HG02970 (cell line): ENCODE results near the gene HID1.
"Not testable (repeated sequence)": the region's sequence is repeated elsewhere in the genome, so short reads cannot be mapped to it uniquely, and the experiment has no call there.

Source experiments
- ATAC-seq: cut with Tn5 transposase; IDR thresholded peaks from one replicate; pipeline ENCODE4 v1.9.1; 2021; ENCODE audit warnings: mild to moderate bottlenecking, moderate library complexity, moderate number of reproducible peaks; ENCODE audit not compliant: unreplicated experiment, low FRiP score

Gene HID1

DNA sequence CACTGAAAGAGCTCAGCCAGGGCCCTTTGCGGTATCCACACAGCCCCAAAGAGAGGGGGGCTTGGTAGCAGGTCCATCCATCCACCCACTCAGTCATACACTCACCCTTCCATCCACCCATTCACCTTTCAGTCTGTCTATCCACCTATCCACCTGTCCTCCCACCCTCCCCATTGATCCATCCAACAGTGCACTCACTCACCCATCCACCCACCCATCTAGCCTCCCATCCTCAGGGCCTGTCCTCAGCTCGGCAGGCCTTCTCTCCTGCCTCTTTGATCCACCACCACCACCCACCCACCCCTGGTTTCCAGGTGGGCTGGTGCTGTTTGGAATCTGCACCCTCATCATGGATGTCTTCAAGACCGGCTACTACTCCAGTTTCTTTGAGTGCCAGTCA, 47.3 kb downstream of the HID1 start:
- no peak for ATAC-seq

DNA sequence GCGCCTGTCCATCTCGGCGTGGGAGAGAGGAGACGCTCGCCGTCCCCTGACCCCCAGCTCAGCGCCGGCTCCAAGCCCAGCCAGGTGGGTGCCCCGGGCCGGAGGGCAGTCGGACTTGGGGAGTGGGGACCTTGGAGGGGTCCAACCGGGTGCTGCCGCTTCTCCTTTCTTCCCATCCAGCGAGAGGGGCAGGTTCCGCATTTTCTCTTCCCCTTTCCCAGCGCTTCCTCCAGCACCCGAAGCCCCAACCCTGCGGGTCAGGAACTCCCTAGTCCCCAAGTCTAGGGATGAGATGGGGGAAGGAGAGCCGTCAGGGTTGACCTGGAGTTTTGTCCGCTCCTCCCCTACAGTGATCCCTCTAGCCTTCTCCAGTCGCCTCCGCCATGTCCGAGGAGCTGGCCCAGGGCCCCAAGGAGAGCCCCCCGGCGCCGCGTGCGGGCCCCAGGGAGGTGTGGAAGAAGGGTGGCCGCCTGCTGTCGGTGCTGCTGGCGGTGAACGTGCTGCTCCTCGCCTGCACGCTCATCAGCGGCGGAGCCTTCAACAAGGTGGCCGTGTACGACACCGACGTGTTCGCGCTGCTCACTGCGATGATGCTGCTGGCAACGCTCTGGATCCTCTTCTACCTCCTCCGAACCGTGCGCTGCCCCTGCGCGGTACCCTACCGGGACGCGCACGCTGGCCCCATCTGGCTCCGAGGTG, 48.2 kb downstream of the HID1 start, which contains the start of gene OTOP2:
OTOP2 (plus strand) TSS at position 24 of the 699 bp plus-strand sequence; CDS start at position 384, 360 bp downstream.
- ATAC-seq = no peak

DNA sequence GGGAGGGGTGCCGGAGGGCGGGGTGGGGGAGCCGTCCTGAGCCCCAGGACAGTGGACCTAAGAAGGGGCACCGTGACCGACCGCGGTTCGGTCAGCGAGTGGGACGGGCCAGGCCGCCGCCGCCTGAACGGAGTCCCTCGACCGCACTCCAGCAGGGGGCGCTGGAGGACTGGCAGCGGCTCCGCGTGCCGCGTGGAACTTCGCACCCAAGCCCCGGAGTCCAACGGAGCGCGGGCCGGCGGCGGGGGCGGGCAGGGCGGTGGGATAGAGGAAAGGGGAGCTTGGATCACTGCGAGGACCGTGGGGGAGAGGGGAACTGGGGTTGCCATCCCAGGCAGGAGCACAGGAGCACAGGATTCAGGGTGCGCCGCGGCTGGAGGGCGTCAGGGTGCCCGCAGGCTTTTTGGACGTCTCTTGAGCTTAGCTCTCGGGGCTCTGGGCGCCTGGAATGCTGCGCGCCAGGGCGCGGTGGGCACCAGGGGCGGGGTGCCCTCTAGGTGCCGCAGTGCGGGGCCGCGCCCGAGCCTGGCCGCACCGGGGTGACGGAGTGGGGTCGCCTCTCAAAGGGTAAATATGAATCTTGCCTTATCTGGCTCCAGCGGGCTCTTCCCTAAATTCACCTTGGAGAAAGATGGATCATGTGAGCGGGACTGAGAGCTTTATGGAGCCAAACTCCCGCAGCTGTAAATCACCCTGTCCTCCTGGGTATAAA, 48.9 kb downstream of the HID1 start:
- no peak for ATAC-seq

DNA sequence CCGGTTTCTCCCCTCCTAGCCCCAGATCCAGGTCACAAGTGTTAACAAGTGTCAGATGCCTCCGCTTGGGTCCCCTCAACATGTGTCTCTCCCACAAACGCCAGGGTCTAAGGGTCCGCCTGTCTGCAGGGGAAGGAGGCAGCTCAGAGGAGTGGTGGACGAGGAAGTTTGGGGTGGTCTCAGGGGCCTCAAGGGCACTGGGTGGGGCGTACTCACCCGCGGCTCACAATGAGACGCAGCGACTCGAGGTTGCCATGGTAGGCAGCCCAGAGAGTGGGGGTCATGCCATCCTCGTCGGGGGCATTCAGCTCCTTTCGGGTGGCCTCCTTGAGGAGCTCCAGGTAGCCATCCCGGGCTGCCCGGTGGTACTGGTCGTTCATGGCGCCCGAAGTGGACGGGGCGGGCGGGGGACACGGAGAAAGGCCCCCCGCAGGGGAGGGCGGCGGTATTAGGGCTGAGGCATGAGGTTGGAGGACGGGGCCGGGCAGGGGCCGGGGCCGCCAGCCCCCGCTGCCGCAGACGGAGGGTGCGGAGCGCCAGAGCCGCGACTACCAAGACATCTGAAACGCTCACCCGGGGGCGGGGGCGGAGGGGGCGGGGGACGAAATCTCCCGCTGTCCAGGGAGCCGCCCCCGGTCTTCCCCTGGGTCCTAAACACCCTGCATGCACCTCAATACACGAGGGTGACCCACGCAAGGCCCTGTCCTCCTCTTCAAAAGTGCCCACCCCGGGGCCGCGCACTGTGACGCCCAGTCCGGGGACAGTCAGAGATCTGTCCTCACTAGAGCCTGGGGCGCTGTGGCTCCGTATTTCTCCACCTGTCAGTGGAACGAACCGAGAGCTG, 49.6 kb downstream of the HID1 start, which contains the start of gene USH1G:
USH1G (minus strand) TSS at position 562 of the 844 bp plus-strand sequence; CDS start at position 380, 182 bp downstream.
- ATAC-seq = no peak

DNA sequence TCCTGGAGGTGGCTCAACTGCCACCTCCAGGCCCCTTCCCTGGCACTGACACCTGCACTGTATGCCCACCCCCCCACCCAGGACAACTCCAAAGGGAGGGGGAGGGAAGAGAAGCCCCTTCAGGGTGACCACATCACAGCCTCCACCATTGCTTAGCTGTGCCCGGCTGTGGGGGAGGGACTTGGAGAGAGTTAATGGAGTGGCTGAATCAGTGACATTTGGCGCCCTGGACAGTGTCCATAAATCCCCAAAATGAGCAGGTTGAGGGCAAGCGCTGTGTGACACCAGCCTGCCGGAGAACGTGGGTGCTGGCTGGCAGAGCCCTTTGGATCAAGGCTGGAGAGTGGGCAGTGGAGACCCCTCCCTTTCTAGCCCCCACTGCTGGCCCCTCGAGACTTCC, 50.4 kb downstream of the HID1 start:
- ATAC-seq = no peak

DNA sequence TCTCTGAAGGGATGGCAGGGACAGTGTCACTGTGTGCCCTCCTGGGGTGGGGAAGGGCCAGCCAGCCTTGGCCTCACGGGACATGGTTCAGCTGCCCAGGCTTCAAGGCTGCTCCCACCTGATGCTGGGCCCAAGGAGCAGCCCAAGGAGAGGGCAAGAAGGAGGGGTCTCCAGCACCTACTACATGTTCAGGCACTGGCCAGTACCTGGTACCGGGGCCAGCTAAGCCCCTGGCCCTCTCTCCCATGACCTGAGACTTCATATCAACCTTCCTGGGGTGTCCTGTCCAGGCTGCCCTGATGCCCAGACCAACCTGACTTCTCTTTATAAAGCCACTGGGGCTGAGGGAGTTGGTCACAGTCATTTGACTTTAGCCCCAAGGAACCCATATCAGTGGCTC, 50.8 kb downstream of the HID1 start:
- no peak for ATAC-seq

DNA sequence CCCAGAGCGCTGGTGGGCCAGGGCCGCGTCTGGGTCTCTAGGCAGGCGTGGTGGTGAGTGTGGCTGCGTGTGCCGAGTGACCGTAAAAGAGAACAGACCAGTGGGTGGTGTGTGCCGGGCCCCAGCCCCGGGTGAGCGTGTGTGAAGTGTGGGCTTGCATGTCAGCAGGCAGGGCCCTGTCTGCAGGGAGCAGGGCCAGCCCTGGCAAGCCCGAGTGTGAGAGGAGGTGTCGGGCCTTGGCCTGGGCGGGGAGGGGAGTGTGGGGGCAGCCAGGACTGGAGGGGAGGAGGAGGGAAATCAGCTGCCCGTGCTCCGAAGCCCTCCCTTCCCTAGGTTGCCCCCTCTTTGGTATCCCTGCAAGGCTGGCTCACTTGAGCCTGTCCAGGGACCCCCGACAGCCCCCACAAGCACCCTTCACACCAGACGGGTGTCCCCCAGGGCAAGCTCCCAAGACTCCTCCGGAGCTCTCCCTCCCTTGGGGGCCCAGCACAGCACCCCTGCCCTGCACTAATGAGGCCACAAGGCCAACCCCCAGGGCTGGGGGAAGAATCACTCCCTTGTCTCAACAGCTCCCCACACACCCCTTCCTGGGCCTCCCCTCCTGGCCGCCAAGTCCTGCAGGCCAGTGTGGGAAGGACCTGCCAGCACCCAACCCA, 51.4 kb downstream of the HID1 start:
- no peak for ATAC-seq

DNA sequence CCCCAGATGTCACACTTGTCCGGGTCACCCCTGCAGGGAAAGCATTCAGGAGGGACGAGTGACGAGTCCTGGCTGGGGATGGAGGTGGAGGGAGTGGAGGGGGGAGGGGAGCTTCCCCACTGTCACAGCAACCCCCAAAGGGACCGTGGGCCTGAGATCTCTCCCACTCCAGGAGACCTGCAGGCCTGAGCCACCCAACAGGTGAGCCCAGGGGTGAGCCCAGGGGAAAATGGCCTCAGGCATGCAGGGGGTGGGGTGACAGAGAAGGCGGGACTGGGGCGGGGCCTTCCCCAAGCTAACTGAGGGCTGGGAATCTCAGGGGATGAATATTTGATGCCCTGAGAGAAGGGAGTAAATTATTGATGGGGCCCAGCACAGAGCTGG, 51.9 kb downstream of the HID1 start:
- ATAC-seq = no peak

DNA sequence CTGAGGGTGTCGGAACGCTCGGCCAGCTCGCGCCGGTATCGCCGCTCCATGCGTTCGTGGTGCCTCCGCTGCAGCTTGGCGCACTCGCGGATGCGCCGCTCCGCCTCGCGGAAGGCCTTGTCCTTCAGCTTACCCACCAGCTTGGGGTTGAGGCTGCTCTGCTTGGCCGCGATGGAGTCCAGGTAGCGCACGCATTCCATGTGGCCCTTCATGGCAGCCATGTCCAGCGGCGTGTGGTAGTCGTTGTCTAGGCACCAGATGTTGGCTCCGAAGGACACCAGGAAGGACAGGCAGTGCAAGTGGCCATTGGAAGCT, 52.3 kb downstream of the HID1 start:
- no peak for ATAC-seq

DNA sequence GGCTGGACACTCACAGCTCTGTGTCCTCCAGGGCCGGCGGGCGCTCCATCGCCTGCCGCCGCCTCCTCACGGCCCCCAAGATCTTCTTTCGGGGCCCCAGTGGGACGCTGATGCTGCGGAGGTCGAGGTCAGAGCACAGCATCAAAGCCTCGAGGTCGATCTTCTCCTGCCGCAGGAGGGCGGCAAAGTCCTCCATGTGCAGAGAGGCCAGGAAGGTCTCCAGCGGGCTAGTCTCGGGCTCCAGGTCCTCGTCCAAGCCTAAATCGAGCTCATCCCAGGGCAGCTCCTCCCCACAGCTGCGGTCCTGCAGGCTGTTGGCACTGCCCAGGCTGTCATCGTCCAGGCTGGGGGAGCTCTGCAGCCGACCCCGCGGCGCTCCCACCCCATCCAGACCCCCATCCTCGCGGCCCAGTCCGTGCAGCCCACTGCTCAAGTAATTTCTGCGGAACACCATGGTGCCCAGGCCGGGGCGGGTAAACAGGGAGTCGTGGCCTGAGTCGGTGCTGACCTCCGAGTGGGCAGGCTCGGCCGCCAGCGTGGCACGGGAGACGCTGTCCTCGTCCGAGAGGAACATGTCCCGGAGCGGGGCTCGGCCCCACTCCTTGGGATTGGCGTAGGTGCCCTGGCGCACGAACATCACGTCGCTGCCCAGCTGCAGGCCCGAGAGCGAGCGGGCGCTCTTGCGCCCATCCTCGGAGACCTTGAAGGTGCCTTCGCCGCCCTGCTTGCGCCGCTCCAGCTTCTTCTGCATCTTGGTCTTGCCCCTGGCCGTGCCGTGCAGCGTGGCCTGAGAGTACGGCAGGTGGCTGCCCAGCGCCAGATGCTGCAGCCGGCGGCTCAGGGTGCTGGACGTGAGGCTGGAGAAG, 52.9 kb downstream of the HID1 start:
- ATAC-seq = no peak

DNA sequence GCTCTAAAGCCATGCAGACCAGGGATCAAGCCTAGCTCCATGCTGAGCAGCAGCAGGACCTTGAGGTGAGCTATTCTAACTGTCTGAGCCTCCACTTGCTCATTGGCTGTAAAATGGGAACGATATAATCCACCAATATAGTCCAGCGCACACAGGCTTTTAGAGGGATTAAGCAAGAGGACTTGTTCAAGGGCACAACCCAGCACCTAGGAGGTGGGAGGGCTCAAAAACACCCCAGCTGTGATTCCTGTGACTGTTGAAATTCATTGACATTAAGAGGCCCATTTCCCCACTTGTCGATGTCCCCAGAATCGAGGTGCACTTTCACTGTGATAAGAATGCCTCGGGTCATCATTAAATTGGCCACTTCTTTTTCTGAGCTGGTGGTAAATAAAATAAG, 53.7 kb downstream of the HID1 start:
- no peak for ATAC-seq

DNA sequence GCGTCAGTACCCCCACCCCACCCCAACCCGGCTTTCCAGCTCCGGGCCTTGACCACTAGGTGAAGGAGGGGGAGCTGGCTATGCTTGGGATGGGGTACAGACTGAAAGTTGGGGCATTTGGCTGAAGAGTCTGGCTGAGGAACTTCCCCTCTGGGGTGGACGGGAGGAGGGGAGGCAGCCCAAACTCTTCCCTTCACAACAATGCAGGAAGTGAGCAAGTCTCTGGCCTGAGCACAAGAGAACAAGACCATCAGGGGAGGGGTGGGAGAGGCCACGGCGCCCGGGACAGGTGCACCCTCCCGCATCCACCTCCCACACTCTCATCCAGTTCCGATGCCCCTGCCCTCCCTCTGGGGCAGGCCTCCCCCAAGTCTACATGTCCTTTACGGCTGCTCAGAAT, 55.1 kb downstream of the HID1 start:
- ATAC-seq = no peak

DNA sequence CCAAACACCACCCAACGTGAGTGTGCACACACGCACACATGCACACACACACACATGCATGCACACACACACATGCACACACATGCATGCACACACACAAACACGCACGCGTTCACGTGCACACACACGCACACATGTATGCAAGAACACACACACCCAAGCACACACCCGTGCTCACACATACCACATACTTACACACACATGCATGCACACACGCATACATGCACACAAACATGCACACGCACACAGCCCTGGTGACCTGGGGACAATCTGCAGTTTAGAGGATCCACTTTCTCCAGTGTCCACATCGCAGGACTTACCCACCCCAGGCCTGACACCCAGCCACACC, 55.7 kb downstream of the HID1 start:
- no peak for ATAC-seq

DNA sequence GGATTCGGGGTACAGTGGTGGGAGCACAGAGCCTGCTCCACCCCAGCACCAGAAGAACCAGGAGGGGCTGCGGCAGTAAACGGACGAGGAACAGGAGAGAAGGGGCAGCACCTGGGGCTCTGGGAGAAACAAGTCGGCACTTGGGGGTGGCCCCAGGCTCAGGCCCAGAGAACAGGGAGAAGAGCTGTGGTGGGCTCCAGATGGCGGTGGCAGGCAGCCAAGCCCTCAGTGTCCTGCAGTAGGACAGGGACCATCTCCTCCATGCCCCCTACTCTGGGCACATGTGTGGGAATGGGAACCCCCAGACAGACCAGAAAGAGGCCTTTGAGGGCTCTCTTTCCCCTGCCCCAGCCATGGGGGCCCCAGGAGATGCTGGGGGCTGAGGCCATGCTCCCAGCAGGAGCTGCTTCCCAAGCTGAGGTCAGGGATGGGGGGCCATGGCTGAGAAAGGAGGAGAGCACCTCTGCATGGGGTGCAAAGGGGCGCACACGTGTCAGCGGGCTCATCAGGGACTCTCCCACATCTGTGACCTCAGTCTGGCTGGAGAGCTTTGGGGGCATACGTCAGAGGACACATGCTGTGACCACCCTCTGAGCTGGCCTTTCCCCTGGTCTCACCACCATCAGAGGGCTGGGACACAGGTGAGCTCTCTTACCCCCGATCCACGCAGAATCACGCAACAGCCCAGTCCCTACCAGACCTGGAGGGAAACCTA, 56.3 kb downstream of the HID1 start:
- ATAC-seq = no peak

DNA sequence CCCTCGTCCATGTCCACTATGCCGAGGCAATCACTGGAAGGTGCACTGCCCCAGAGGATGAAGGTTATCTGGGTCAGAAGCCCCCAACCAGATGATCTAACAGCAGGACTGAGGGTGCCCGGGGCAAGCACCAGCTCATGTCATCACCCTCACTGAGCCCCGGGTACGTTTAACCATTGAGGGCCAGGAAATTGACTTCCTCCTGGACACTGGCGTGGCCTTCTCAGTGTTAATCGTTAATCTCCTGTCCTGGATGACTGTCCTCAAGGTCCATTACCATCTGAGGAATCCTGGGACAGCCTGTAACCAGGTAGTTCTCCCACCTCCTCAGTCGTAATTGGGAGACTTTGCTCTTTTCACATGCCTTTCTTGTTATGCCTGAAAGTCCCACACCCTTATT, 61.1 kb downstream of the HID1 start:
- not testable (repeated sequence) for ATAC-seq

DNA sequence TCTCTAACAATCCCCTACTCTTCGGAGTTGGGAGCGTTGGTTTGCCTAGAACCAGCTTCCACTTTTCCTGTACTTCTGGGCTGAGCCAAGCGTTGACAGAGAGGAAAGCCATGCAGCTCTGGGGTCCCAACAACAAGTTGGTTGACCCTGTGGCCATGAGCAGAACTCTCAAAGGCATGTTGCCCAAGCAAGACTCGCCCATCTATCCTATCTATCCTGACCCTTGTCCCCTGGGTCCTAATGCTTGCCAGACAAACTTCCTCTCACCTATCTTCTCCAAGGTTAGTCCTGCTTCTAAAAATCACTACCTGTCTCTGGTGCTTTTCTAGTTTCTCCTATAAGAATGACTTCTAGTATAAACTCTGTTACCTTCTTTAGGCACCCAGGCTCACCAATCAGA, 63.5 kb downstream of the HID1 start:
- not testable (repeated sequence) for ATAC-seq

DNA sequence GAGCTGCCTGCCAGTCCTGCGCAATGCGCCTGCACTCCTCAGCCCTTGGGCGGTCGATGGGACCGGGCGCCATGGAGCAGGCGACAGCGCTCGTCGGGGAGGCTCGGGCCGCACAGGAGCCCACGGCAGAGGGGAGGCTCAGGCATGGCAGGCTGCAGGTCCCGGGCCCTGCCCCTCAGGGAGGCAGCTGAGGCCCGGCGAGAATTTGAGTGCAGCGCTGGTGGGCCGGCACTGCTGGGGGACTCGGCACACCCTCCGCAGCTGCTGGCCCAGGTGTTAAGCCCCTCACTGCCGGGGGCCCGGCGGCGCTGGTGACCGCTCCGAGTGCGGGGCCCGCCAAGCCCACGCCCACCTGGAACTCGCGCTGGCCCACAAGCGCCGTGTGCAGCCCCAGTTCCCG, 65.5 kb downstream of the HID1 start:
- ATAC-seq = no peak

DNA sequence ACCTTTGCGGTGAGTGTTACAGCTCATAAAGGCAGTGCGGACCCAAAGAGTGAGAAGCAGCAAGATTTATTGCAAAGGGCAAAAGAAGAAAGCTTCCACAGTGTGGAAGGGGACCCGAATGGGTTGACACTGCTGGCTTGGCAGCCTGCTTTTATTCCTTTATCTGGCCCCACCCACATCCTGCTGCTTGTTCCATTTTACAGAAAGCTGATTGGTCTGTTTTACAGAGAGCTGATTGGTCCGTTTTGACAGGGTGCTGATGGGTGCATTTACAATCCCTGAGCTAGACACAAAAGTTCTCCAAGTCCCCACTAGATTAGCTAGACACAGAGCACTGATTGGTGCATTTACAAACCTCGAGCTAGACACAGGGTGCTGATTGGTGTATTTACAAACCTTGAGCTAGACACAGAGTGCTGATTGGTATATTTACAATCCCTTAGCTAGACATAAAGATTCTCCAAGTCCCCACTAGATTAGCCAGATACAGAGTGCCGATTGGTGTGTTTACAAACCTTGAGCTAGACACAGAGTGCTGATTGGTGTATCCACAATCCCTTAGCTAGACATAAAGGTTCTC, 66.3 kb downstream of the HID1 start:
- not testable (repeated sequence) for ATAC-seq
